ENCODE results near the gene SARS1. TPM values are rescaled to one million over a fixed set of nuclear protein-coding genes. Genes with fewer than 3 reads are reported as not detected.

SARS1 gene
- total and polyA plus RNA-seq, 8 donors: 139 to 189 (median 145) TPM

- TF ChIP-seq, protein P1, sequence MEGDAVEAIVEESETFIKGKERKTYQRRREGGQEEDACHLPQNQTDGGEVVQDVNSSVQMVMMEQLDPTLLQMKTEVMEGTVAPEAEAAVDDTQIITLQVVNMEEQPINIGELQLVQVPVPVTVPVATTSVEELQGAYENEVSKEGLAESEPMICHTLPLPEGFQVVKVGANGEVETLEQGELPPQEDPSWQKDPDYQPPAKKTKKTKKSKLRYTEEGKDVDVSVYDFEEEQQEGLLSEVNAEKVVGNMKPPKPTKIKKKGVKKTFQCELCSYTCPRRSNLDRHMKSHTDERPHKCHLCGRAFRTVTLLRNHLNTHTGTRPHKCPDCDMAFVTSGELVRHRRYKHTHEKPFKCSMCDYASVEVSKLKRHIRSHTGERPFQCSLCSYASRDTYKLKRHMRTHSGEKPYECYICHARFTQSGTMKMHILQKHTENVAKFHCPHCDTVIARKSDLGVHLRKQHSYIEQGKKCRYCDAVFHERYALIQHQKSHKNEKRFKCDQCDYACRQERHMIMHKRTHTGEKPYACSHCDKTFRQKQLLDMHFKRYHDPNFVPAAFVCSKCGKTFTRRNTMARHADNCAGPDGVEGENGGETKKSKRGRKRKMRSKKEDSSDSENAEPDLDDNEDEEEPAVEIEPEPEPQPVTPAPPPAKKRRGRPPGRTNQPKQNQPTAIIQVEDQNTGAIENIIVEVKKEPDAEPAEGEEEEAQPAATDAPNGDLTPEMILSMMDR (IDR thresholded peaks at IDR 0.05): no peak
- Histone ChIP-seq H3K4me3 (no peak overlapping the region), H3K36me3 (no peaks in the 10 kb centered on the region), H3K9me3 (no peaks in the 10 kb centered on the region), H3K27ac (no peak overlapping the region), H3K27me3 (no peaks in the 10 kb centered on the region), H3K4me1 (peaks cover 0 to 8% of the 10 kb centered on the region in 2 donors)
- DNase-seq: peak in 1 of 4 donors; percentile 23
- intact Hi-C loops (cut with DNase I): loop anchor here in 1 of 2 donors (10.0 kb wide), 1 partner anchor 270 kb away; the partner anchor contains the start of gene GPR61
- ATAC-seq: no peak
Measured at GRCh38 chr1:109265016-109265415, 51.3 kb downstream of the SARS1 start.

- intact Hi-C loops (cut with DNase I): loop anchor here in 1 of 2 donors (10.0 kb wide), 1 partner anchor 269 kb away; the partner anchor contains the start of gene GPR61
- no peaks in the 10 kb centered on the region for H3K36me3 ChIP-seq
- H3K9me3 ChIP-seq: no peaks in the 10 kb centered on the region
- ATAC-seq (no peak), DNase-seq (peak in 1 of 4 donors; percentile 53)
- H3K4me3 ChIP-seq: no peak overlapping the region
- H3K27ac ChIP-seq: no peak overlapping the region
- TF ChIP-seq, protein P1 (IDR thresholded peaks at IDR 0.05): no peak
- peaks cover 0 to 8% of the 10 kb centered on the region in 2 donors for H3K4me1 ChIP-seq
- no peaks in the 10 kb centered on the region for H3K27me3 ChIP-seq
Measured at GRCh38 chr1:109265741-109266330, 52.1 kb downstream of the SARS1 start.

DNA sequence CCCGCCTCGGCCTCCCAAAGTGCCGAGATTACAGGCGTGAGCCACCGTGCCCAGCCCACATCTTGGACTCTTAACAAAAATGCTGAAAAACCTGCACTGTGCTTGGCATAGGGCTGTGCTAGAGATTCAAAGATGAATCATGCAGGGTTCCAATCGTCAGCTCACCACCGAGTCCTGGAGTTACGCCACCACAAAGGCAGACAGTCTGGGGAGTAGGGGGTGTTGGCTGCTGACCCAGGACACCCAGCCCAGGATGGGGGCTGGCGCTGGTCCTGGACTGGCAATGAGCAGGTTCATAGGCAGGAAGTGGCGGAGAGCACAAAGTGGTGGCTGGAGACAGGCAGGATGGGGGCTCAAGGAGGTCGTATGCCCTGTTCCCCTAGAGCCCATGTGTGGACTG is 53.2 kb downstream of the SARS1 start:
- TF ChIP-seq, protein P1 (IDR thresholded peaks at IDR 0.05): no peak
- intact Hi-C loops (cut with DNase I): loop anchor here in 1 of 2 donors (10.0 kb wide), 1 partner anchor 268 kb away; the partner anchor contains the start of gene GPR61
- no peak overlapping the region for H3K4me3 ChIP-seq

DNA sequence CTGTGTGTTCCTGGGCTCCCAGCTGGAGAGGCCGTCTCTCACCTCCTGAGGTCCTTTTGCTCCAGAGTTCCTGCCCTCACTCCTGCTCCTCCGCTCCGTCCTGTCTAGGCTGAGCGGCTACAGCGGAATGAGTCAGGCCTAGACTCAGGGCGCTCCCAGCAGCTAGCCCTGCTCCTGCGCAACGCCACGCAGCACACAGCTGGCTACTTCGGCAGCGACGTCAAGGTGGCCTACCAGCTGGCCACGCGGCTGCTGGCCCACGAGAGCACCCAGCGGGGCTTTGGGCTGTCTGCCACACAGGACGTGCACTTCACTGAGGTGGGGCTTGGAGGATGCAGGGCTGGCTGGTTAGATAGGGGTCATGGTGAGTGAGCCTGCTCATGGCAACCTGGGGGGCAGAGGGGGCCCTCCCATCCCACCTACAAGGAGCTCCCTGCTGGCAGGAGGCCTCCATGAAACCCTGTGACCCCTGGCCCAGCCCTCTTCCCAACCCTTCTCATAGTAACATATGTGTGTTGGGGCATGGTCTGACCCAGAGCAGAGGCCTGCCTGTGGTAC is 54.1 kb downstream of the SARS1 start:
- ATAC-seq: no peak
- H3K36me3 ChIP-seq: no peaks in the 10 kb centered on the region
- no peaks in the 10 kb centered on the region for H3K27me3 ChIP-seq
- peaks cover 0 to 8% of the 10 kb centered on the region in 2 donors for H3K4me1 ChIP-seq
- no peak overlapping the region for H3K4me3 ChIP-seq
- H3K9me3 ChIP-seq: no peaks in the 10 kb centered on the region
- TF ChIP-seq, protein P1 (IDR thresholded peaks at IDR 0.05): no peak
- DNase-seq: peak in 1 of 4 donors; percentile 55
- intact Hi-C loops (cut with DNase I): loop anchor here in 1 of 2 donors (10.0 kb wide), 1 partner anchor 267 kb away; the partner anchor contains the start of gene GPR61
- no peak overlapping the region for H3K27ac ChIP-seq

More for the DNA sequence above, 53.2 kb downstream of the SARS1 start:
- Histone ChIP-seq H3K27ac (no peak overlapping the region), H3K4me1 (peaks cover 0 to 8% of the 10 kb centered on the region in 2 donors), H3K27me3 (no peaks in the 10 kb centered on the region), H3K36me3 (no peaks in the 10 kb centered on the region), H3K9me3 (no peaks in the 10 kb centered on the region)
- peak in 1 of 4 donors; percentile 53 for DNase-seq
- no peak for ATAC-seq

Data from left lung (tissue), 10 donors.